A549 treated with ZK216348 at 1 μM for 4 hours (cell line): Measurements from ENCODE around the gene ZNG1B. TPM values are rescaled to one million over a fixed set of nuclear protein-coding genes. Genes with fewer than 3 reads are reported as not detected.

Experiments used
- total RNA-seq: library from RNA; stranded (reverse); fragments of 200-300 nt; extraction: Qiagen RNA extraction; gene quantifications from 5 replicates; pipeline ENCODE4 v1.2.3, GENCODE V29; 2022; ENCODE audit warnings: low read depth

The ZNG1B gene
- 37.4 to 57.1 TPM (median 39.4 TPM) in 5 replicates for total RNA-seq

GRCh38 chr2:113437508-113438465 lies at the start of gene ZNG1B:
Gene ZNG1B (plus strand): TSS chr2:113437691. CDS start chr2:113437869, 178 bp downstream.

GRCh38 chr2:113498365-113498764 lies 60.9 kb downstream of the ZNG1B start, which contains the start of gene FOXD4L1:
Gene FOXD4L1 (plus strand): TSS chr2:113498665. CDS start chr2:113499257, 592 bp downstream.

Other genes with a start within 250 kb of the ZNG1B start
- 0.49 to 1.5 TPM (median 1.0 TPM) in 5 replicates for gene PAX8, start 158.8 kb upstream of the ZNG1B start, total RNA-seq
- 0.25 to 0.50 TPM (median 0.28 TPM) in 5 replicates for gene FOXD4L1, start 61.0 kb downstream of the ZNG1B start, total RNA-seq
- 8.5 to 10.6 TPM (median 10.0 TPM) in 5 replicates for gene RABL2A, start 189.6 kb downstream of the ZNG1B start, total RNA-seq